ENCODE measurements around the gene SLIT3.

Gene SLIT3

DNA sequence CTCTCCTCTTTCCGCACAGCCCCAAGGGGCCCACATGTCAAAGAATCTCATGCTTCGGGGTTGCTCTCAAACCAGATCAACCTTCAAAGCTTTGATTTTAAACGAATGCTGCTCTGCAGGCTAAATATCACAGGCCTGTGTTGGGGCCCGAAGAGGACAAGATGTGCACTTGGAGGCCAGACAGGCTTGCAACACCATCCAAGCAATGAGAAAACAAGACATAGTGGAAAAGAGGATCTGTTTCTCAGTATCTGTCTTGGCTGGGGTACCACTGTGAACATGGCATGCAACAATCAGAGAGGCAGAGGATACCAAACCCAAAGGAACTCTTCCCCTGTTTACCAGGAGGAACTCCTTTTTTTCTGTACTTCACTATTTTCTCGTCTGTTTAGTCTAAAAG is 321.8 kb downstream of the SLIT3 start:
- DNase-seq (ENCODE audit: insufficient read length, low spot score) (no peak), FAIRE-seq (no peak)
- TF ChIP-seq, protein P1, sequence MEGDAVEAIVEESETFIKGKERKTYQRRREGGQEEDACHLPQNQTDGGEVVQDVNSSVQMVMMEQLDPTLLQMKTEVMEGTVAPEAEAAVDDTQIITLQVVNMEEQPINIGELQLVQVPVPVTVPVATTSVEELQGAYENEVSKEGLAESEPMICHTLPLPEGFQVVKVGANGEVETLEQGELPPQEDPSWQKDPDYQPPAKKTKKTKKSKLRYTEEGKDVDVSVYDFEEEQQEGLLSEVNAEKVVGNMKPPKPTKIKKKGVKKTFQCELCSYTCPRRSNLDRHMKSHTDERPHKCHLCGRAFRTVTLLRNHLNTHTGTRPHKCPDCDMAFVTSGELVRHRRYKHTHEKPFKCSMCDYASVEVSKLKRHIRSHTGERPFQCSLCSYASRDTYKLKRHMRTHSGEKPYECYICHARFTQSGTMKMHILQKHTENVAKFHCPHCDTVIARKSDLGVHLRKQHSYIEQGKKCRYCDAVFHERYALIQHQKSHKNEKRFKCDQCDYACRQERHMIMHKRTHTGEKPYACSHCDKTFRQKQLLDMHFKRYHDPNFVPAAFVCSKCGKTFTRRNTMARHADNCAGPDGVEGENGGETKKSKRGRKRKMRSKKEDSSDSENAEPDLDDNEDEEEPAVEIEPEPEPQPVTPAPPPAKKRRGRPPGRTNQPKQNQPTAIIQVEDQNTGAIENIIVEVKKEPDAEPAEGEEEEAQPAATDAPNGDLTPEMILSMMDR (IDR thresholded peaks at IDR 0.05; ENCODE audit: insufficient read depth, missing control alignments): no peak

DNA sequence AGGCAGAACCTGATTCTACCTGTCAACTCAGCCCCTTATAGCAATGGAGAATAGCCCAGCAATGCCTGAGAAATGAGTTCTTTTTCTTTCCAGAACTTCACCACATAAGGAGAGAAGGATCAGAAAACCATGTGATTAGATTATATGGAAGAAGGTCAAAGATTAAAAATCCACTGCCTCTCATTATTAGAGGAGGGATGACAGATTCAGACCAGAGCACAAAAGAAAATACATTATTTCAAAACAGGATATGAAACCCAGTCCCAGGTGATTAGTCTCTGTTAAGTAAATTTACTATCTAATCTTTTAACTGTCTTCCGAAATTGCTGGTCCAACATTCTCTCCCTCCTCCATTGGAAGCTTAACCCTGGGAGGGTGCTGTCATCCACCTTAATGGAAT is 322.4 kb downstream of the SLIT3 start:
- FAIRE-seq (no peak), DNase-seq (ENCODE audit: insufficient read length, low spot score) (no peak)
- TF ChIP-seq, protein P1 (IDR thresholded peaks at IDR 0.05; ENCODE audit: insufficient read depth, missing control alignments): no peak

DNA sequence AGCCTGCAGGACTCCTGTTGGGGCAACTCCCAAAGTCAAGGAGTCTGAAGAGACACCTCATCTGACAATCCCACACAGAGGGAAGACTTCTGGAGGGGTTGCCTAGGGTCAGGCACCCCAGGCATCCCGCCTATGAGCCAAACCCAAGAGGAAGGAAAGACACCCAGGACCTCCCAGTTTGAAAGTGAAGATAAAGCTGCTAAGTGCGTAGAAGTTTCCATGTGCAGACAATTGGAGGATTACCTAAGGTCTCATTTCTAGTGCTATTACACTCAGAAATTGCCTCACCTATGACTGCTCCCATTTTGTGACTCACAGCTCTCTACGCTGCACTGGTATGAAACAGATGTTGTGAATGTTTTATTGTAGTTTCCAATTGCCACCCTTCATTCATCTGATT is 322.9 kb downstream of the SLIT3 start:
- FAIRE-seq (no peak), DNase-seq (ENCODE audit: insufficient read length, low spot score) (no peak)
- TF ChIP-seq, protein P1 (IDR thresholded peaks at IDR 0.05; ENCODE audit: insufficient read depth, missing control alignments): no peak

DNA sequence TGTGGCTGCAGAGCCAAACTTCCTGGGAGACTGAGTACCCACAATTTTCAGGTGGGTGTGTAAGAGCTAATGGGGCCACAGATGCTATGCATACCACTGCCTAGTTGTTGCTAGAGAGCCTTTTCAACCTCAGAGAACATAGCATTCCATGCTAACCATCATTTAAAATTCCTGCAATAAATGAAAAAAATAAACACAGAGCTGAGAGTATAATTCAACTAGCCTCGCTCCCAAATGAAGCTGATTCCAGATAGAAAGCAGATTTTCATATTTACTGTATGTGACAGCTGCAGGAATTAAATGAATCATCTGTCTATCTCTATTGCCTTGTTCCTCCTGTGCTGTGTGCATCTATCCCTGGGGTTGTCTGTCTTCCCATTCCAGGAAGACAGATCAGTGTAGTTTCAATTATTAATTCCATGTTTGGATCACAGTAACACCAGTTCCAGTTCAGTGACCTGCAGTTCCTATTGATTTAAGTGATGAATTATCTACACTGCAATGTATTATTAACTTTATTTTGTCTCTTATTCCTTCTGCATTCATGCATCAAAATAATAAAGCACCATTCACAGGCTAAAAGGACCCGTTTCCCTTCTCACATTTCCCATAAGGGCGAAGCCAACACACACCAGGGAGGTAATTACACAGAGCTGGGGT is 324.5 kb downstream of the SLIT3 start:
- no peak for DNase-seq (ENCODE audit: insufficient read length, low spot score)
- FAIRE-seq: no peak
- TF ChIP-seq, protein P1 (IDR thresholded peaks at IDR 0.05; ENCODE audit: insufficient read depth, missing control alignments): no peak

DNA sequence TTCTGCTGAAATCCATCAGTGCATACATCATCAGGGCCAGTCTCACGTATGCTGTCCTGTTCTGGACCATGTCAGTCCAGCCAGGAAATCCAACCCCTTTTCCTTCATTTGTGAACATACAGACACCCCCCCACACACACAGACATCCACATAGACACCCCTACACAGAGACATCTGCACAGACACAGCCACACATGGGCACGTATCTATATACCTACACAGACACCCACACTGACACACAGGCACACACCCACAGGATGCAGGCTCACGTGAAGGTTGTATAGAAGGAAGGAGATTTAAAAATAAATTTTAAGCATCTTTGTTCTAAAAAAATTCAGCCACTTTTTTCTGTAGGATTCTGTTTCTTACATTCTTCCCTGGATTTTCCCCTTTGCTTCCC is 325.6 kb downstream of the SLIT3 start:
- no peak for FAIRE-seq
- no peak for DNase-seq (ENCODE audit: insufficient read length, low spot score)
- TF ChIP-seq, protein P1 (IDR thresholded peaks at IDR 0.05; ENCODE audit: insufficient read depth, missing control alignments): no peak

DNA sequence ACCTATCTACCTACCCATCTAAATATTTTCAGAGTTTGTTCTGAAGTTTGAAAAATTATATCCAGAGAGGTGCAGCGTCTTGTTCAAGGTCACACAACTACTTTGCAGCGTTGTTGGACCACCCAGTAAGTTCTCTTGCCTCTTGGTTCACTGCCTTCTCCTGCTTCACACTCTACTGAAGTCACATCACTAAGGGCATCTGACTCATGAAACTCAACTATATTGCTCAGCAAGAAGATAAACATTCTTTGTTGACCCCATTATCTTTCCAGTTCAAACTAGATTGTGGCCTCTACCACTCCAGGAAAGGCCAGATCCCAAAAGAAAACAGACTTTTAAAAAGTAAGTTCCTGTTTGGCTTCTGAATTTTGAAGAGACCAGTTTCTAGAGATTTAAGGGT is 326.9 kb downstream of the SLIT3 start:
- no peak for DNase-seq (ENCODE audit: insufficient read length, low spot score)
- TF ChIP-seq, protein P1 (IDR thresholded peaks at IDR 0.05; ENCODE audit: insufficient read depth, missing control alignments): no peak
- no peak for FAIRE-seq

DNA sequence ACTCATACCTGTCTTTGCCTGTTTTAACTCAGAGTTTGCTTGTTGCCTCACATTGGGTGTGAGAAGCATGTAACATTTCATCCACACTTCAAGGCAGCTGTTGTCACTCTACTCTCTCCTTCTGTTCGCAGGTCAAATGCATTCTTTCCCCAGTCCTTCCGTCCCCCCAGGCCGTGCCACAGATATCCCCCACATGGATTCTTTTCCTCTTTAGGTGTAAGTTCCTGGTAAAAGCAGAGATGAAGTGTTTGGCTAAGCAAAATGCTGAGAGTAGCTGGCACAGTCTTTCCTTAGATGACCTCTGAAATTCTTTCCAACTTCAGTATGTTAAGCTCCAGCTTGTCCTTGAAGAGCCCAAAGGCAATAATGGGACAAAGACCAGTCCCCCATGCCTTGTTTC is 328.2 kb downstream of the SLIT3 start:
- TF ChIP-seq, protein P1 (IDR thresholded peaks at IDR 0.05; ENCODE audit: insufficient read depth, missing control alignments): no peak
- FAIRE-seq (no peak), DNase-seq (ENCODE audit: insufficient read length, low spot score) (no peak)

Measured in D721Med (cell line).